GM19455 (cell line): ENCODE data around the gene TRIM71.
"Not testable (repeated sequence)": the region's sequence is repeated elsewhere in the genome, so short reads cannot be mapped to it uniquely, and the experiment has no call there.

Experiments
- ATAC-seq: cut with Tn5 transposase; IDR thresholded peaks from one replicate; pipeline ENCODE4 v1.9.1; 2021; ENCODE audit not compliant: unreplicated experiment

Gene TRIM71

GRCh38 chr3:32922078-32922477 lies 104.3 kb downstream of the TRIM71 start:
- no peak for ATAC-seq

- no peak for ATAC-seq
These were observed 112.4 kb downstream of the TRIM71 start for GRCh38 chr3:32930161-32930560.

GRCh38 chr3:32931273-32931672 lies 113.5 kb downstream of the TRIM71 start:
- not testable (repeated sequence) for ATAC-seq

GRCh38 chr3:32934150-32934742 lies 116.4 kb downstream of the TRIM71 start:
- no peak for ATAC-seq

GRCh38 chr3:32937331-32937730 lies 119.5 kb downstream of the TRIM71 start:
- no peak for ATAC-seq

GRCh38 chr3:32939531-32940284 lies 121.9 kb downstream of the TRIM71 start:
- not testable (repeated sequence) for ATAC-seq

GRCh38 chr3:32940726-32941125 lies 122.9 kb downstream of the TRIM71 start:
- ATAC-seq: no peak

- no peak for ATAC-seq
These were observed 127.3 kb downstream of the TRIM71 start for GRCh38 chr3:32945136-32945535.

- ATAC-seq: not testable (repeated sequence)
These were observed 127.8 kb downstream of the TRIM71 start for GRCh38 chr3:32945598-32945997.

- ATAC-seq: peak; percentile 10
These were observed 129.4 kb downstream of the TRIM71 start for GRCh38 chr3:32946973-32947788.
